Astrocyte (in vitro differentiated cells and primary cell): ENCODE measurements around the gene MAST2. TPM values are rescaled to one million over a fixed set of nuclear protein-coding genes. Genes with fewer than 3 reads are reported as not detected.
A peak's percentile ranks its signal among the peaks of the same experiment; 100 is the strongest.

Experiments
- DNase-seq: peaks from one replicate; pipeline ENCODE4 v3.0.0-alpha.2; 2010; ENCODE audit warnings: low read depth
- FAIRE-seq: peaks from 2 replicates; lab custom pipeline; 2011; peaks lifted over from hg19 to GRCh38; lab: Jason Lieb, UNC
- H2AFZ ChIP-seq: 2 replicates; pipeline ENCODE4 v1.6.0; 2012; ENCODE audit warnings: low read depth, low read length, inconsistent platforms
- H3K27ac ChIP-seq: 2 replicates; pipeline ENCODE4 v1.5.1; 2011; ENCODE audit warnings: low read depth, low read length, inconsistent platforms
- H3K27me3 ChIP-seq: 2 replicates; pipeline ENCODE4 v1.6.0; 2011; ENCODE audit warnings: low read length, inconsistent platforms; ENCODE audit not compliant: insufficient read depth
- H3K36me3 ChIP-seq: 2 replicates; pipeline ENCODE4 v1.5.1; 2011; ENCODE audit warnings: low read length, inconsistent platforms; ENCODE audit not compliant: insufficient read depth
- H3K4me1 ChIP-seq: 2 replicates; pipeline ENCODE4 v1.5.1; 2011; ENCODE audit warnings: low read length, inconsistent platforms; ENCODE audit not compliant: insufficient read depth
- H3K4me2 ChIP-seq: 2 replicates; pipeline ENCODE4 v1.6.0; 2012; ENCODE audit warnings: low read length, inconsistent platforms
- H3K4me3 ChIP-seq: 2 replicates; pipeline ENCODE4 v1.5.1; 2011; ENCODE audit warnings: low read depth, mild to moderate bottlenecking, low read length, inconsistent platforms; ENCODE audit not compliant: insufficient read depth
- H3K79me2 ChIP-seq: 2 replicates; pipeline ENCODE4 v1.6.0; 2012; ENCODE audit warnings: mild to moderate bottlenecking, low read length, inconsistent platforms; ENCODE audit not compliant: insufficient read depth
- H3K9ac ChIP-seq: 2 replicates; pipeline ENCODE4 v1.6.0; 2012; ENCODE audit warnings: mild to moderate bottlenecking, low read length, inconsistent platforms
- H3K9me3 ChIP-seq: 2 replicates; pipeline ENCODE4 v1.5.1; 2012; ENCODE audit warnings: low read depth, mild to moderate bottlenecking, low read length, inconsistent platforms; ENCODE audit not compliant: insufficient read depth
- H4K20me1 ChIP-seq: 2 replicates; pipeline ENCODE4 v1.6.0; 2012; ENCODE audit warnings: low read length, inconsistent platforms; ENCODE audit not compliant: insufficient read depth
- H3K27ac Mint-ChIP-seq: one replicate; pipeline ENCODE4 v1.8.0; 2021; ENCODE audit warnings: mild to moderate bottlenecking, mixed read lengths; ENCODE audit not compliant: unreplicated experiment
- H3K27me3 Mint-ChIP-seq: one replicate; pipeline ENCODE4 v1.8.0; 2021; ENCODE audit warnings: low read depth, mixed read lengths; ENCODE audit not compliant: unreplicated experiment
- H3K36me3 Mint-ChIP-seq: one replicate; pipeline ENCODE4 v1.8.0; 2021; ENCODE audit warnings: low read depth, mixed read lengths; ENCODE audit not compliant: unreplicated experiment
- H3K4me1 Mint-ChIP-seq: one replicate; pipeline ENCODE4 v1.8.0; 2021; ENCODE audit warnings: low read depth, mixed read lengths; ENCODE audit not compliant: unreplicated experiment
- H3K4me3 Mint-ChIP-seq: one replicate; pipeline ENCODE4 v1.8.0; 2021; ENCODE audit warnings: mild to moderate bottlenecking, moderate library complexity, mixed read lengths; ENCODE audit not compliant: unreplicated experiment
- H3K9me3 Mint-ChIP-seq: one replicate; pipeline ENCODE4 v1.8.0; 2021; ENCODE audit warnings: mild to moderate bottlenecking, mixed read lengths; ENCODE audit not compliant: unreplicated experiment
- CTCF ChIP-seq: IDR thresholded peaks from 2 replicates; pipeline ENCODE4 v1.5.1; 2011; ENCODE audit warnings: low read depth, mild to moderate bottlenecking, inconsistent platforms, low read length, moderate library complexity; ENCODE audit not compliant: insufficient read depth
- EZH2 ChIP-seq: IDR thresholded peaks from 2 replicates; pipeline ENCODE4 v1.6.1; 2012; ENCODE audit warnings: mild to moderate bottlenecking, low read length, inconsistent platforms; ENCODE audit not compliant: insufficient read depth
- total RNA-seq: library from RNA; stranded (reverse); gene quantifications from 2 replicates; pipeline ENCODE4 v1.2.1, GENCODE V29; 2021

MAST2 gene
- total RNA-seq, 1 donor from 2014 or later: 41.0 TPM

- no peaks in the 10 kb centered on the region for H3K4me1 Mint-ChIP-seq
- Histone ChIP-seq H3K27me3 (no peaks in the 10 kb centered on the region), H3K27ac (no peak overlapping the region), H3K9me3 (no peaks in the 10 kb centered on the region), H3K36me3 (no peaks in the 10 kb centered on the region), H2AFZ (no peak overlapping the region), H4K20me1 (no peaks in the 10 kb centered on the region), H3K79me2 (no peaks in the 10 kb centered on the region), H3K4me2 (no peak overlapping the region), H3K9ac (no peak overlapping the region), H3K4me1 (no peaks in the 10 kb centered on the region), H3K4me3 (no peak overlapping the region)
- FAIRE-seq (no peak), DNase-seq (no peak)
- H3K36me3 Mint-ChIP-seq: peaks cover 14% of the 10 kb centered on the region
- no peaks in the 10 kb centered on the region for H3K27me3 Mint-ChIP-seq
- H3K4me3 Mint-ChIP-seq: no peak overlapping the region
- no peak overlapping the region for H3K27ac Mint-ChIP-seq
- TF ChIP-seq CTCF (no peak), EZH2 (no peak)
- H3K9me3 Mint-ChIP-seq: peaks cover 2% of the 10 kb centered on the region
Observed at GRCh38 chr1:45972621-45973020, 169.2 kb downstream of the MAST2 start.

GRCh38 chr1:45973121-45973520 lies 169.7 kb downstream of the MAST2 start:
- no peak overlapping the region for H3K4me3 Mint-ChIP-seq
- no peak for FAIRE-seq
- peaks cover 14% of the 10 kb centered on the region for H3K36me3 Mint-ChIP-seq
- Histone ChIP-seq H3K9ac (no peak overlapping the region), H3K4me1 (no peaks in the 10 kb centered on the region), H3K27me3 (no peaks in the 10 kb centered on the region), H2AFZ (no peak overlapping the region), H3K79me2 (no peaks in the 10 kb centered on the region), H3K9me3 (no peaks in the 10 kb centered on the region), H3K36me3 (no peaks in the 10 kb centered on the region), H3K4me3 (no peak overlapping the region), H3K4me2 (no peak overlapping the region), H3K27ac (no peak overlapping the region), H4K20me1 (no peaks in the 10 kb centered on the region)
- peaks cover 2% of the 10 kb centered on the region for H3K9me3 Mint-ChIP-seq
- no peak overlapping the region for H3K27ac Mint-ChIP-seq
- H3K4me1 Mint-ChIP-seq: no peaks in the 10 kb centered on the region
- H3K27me3 Mint-ChIP-seq: no peaks in the 10 kb centered on the region
- no peak for TF ChIP-seq EZH2
- no peak for TF ChIP-seq CTCF
- DNase-seq: no peak

GRCh38 chr1:45974541-45975269 lies 171.3 kb downstream of the MAST2 start:
- no peak overlapping the region for H3K9ac ChIP-seq
- FAIRE-seq (no peak), DNase-seq (peak; percentile 17)
- H3K4me2 ChIP-seq: no peak overlapping the region
- no peaks in the 10 kb centered on the region for H3K27me3 ChIP-seq
- H3K27ac ChIP-seq: no peak overlapping the region
- H3K36me3 ChIP-seq: no peaks in the 10 kb centered on the region
- Mint-ChIP-seq H3K9me3 (peaks cover 2% of the 10 kb centered on the region), H3K36me3 (peaks cover 11% of the 10 kb centered on the region), H3K27me3 (no peaks in the 10 kb centered on the region), H3K27ac (no peak overlapping the region), H3K4me3 (no peak overlapping the region), H3K4me1 (peaks cover 2% of the 10 kb centered on the region)
- H2AFZ ChIP-seq: no peak overlapping the region
- H4K20me1 ChIP-seq: no peaks in the 10 kb centered on the region
- no peaks in the 10 kb centered on the region for H3K79me2 ChIP-seq
- TF ChIP-seq EZH2: no peak
- no peak for TF ChIP-seq CTCF
- no peaks in the 10 kb centered on the region for H3K9me3 ChIP-seq
- H3K4me3 ChIP-seq: no peak overlapping the region
- no peaks in the 10 kb centered on the region for H3K4me1 ChIP-seq
